ENCODE data around the gene CLEC14A.

CLEC14A gene, protein sequence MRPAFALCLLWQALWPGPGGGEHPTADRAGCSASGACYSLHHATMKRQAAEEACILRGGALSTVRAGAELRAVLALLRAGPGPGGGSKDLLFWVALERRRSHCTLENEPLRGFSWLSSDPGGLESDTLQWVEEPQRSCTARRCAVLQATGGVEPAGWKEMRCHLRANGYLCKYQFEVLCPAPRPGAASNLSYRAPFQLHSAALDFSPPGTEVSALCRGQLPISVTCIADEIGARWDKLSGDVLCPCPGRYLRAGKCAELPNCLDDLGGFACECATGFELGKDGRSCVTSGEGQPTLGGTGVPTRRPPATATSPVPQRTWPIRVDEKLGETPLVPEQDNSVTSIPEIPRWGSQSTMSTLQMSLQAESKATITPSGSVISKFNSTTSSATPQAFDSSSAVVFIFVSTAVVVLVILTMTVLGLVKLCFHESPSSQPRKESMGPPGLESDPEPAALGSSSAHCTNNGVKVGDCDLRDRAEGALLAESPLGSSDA

DNA sequence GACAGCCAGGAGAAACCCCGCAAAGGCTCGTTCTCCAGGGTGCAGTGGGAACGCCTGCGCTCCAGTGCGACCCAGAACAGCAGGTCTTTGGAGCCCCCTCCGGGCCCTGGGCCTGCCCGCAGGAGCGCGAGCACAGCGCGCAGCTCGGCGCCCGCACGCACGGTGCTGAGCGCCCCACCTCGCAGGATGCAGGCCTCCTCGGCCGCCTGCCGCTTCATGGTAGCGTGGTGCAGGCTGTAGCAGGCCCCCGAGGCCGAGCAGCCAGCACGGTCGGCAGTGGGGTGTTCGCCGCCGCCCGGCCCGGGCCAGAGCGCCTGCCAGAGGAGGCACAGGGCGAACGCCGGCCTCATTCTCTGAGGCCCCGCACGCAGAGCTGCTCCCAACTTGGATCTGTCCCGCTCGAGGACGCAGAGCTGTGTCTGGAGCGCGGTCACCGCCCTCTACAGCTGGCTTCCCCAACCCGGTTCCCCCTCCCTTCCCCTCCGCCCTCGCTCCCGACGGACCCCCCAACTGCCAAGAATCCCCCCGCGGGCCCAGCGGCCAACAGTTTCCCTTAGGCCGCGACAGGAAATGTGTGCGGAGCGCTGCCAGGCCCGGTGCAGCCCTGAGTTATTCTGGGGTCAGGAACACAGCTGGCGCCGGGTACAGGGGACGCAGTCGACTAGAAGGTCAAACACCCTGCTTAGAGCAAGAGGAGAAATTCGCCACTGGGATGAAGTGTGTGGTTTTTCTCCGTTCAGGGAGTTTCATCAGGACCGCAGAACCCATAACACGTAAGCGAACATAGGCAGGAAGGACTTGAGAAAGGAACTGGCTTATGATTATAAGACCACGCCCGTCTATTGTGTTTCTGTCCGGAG lies at the start of gene CLEC14A:
Gene CLEC14A (minus strand): TSS at position 421 of the 860 bp plus-strand sequence. CDS start 71 bp downstream, at position 350.
- DNase-seq = no peak

DNA sequence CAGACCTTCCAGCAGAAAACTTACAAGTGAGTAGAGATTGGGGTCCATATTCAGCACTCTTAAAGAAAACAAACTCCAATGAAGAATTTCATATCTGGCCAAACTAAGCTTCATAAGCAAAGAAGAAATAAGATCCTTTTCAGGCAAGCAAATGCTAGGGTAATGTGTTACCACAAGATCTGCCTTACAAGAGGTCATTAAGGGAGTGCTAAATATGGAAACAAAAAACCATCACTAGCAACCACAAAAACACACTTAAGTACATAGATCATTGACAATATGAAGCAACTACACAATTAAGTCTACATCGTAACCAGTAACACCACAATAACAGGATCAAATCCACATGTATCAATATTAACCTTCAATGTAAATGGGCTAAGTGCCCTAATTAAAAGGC lies 47.1 kb upstream of the CLEC14A start:
- no peak for DNase-seq

DNA sequence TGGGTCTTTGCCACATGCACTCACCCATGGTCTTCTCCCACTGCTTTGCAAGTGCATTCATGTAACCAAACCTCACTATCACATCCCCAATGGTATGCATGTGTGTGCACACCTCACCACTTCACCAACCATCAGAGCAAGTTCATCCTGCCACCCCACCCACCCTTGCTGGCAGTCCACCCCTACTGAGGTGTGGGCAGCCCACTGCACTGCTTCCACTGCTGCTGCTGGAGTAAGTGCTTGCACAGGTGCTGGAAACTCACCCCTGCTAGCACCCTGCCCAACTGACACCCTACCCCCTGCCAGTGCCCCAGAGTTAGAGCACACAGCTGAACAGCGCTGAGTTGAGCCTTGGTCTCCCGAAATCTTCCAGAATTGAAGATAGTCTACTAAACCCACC lies 46.1 kb upstream of the CLEC14A start:
- no peak for DNase-seq

DNA sequence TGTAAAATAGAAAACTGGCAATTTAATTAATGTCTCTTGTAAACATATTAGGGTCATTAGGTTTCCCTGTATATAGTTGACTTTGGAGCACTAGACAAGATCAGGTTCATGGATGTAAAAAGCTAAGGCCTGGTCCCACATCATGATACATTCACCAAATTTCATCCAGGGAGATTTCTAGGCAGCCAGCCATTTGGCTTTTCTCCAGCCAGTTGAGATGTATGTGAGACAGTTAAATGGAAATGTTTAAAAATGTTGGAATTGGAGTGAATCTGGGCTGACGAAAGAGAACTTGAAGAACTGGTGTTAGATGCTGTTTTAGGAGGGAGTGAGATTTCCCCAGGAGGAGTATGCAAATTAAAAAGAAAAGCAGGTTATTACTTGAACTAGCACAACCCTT lies 41.8 kb upstream of the CLEC14A start:
- DNase-seq = no peak

DNA sequence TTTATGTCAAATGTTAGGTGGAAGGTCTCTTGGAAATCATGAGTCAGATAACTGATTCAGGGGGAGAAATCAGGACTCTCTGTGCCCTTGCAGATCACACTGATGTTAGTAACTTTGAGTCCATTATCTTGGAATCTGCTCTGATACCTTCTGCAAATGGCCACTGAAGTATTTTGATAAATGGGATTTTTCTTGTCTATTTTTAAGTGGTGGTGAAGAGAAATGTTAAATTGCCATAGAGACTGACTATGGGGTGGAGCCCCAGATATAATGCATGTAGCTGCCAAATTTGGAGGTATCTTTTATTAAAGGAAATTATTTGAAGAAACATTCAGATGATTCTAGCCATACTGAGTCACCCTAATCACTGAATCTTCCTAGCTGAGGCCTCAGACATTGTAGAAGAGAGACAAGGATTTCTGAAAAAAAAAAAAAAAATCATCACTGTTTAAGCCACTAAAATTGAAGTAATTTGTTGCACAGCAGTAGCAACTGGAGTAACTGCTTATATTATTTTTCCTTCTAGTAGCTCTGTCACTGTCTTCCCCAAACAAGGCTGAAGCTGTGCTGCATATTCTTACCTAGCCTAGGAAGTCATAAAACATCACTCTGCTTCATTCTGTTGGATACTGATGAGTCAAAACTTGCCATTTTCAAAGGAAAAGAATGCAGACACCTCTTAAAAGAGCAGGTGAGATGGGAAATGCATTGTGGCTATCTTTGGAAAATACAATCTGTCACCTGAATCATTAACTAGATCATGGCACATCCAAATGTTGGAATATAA lies 36.0 kb upstream of the CLEC14A start:
- DNase-seq = no peak

DNA sequence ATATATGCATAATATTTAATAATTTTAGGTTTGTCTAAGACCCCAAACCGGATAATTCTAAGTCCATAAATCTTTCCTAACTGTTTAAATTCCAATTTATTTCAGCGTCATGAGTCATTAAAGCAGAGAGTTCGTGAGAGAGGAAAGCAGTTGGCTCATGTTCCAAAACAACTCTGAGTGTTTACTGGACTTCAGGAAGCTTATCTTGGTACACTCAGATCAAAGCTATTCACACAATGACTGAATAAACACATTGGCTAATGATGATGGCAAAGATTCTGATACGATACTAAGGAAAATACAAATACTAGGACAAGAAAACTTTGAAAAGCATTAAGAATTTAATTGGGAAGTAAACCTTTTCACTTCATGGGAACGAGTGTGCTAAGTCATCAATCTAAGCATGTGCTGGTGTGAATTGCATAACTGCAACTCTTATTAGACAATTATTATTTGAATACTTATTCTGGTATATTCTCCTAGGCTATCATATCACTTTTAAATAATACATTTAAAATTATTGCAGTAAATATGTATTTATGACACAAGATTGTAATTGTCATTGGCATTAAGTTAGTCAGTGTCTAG lies 34.8 kb upstream of the CLEC14A start:
- peak; percentile 70 for DNase-seq

DNA sequence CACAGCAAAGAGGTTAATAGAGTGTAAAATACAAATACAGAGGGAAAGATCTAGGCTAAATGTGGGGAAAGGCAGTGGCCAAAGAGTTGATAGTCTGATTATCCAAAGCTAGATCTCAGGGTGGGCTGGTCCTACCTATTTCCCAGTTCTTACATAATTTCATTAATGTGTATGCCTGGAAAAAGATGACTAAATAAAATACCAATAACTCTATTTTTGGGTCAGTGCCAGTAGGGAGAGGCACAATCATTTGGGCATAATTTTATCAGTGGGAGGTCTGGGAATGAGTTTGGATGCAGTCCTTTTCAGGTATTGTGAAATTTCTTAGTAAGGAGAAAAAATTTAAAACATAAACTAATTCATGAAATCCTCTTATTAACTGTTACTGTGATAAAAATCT lies 30.6 kb upstream of the CLEC14A start:
- no peak for DNase-seq

DNA sequence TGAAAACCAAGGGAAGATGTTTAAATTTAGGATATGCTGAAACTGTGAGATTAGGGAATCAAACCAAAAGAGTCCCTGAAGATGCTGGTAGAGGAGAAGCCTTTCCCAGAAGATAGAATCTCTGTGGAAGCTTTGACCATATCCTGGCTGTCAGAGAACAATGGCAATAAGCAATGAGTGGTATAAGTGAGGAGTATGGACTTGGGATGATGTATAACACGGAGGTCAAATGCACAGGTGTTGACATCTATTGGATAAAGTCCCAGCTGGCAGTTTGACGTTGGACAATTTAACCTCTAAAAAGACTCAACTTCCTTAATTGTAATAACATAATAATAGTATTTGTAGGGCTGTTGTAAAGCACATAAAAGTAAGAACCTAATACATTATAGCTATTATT lies 30.1 kb upstream of the CLEC14A start:
- no peak for DNase-seq

DNA sequence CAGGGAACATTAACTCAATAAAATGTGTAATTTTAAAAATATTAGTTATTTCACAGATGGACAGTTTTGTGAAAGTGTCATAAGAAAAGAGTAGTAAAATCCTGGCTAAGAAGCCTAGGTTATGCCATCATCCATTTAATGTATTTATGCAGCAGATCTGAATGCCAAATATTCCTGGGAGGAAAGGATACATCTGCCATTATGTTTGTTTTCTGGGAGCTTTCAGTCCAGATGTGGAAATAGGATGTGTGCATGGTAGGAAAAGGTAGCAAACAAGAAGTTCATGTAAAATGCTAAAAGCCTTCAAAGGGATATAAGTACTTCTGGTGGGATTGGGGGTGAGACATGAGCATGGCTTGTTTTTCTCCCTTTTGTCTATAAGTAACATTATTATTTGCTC lies 27.0 kb upstream of the CLEC14A start:
- DNase-seq = no peak

DNA sequence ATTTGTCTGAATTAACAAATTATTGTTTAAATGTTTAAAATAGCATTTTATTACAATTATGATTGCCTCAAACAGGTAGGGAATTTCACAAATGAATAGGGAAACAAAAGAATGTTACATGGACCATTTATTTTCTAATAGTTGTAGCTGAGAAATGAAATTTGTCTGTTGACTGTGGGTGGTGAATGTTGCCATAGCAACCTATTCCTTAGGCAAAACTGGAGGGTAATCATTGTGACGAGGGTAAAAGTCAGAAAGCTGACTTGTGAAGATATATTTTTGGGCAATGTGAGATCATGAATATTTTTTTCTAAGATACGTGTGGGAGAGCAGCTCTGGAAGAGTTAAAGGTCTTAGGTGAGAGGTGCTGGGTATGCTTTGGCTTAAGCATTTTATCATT lies 24.2 kb upstream of the CLEC14A start:
- DNase-seq = peak; percentile 66

DNA sequence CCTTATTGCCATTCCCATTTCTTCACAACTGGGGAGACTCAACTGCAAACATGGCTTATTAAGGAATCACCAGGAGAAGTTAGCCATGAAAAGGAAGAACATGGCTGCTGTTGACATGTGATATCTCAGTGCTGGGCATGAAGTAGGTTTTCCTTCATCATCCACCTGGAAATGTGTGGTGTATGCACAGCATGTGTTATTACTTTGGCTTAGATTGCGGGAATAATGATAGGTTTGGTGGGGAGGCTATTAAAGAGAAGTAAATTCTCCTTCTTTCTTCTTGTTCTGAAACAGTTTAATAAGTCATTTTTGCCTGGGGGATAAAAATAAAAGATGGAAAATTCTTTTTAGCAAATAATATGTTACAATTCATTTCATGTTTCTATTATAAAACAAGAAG lies 23.7 kb upstream of the CLEC14A start:
- no peak for DNase-seq

DNA sequence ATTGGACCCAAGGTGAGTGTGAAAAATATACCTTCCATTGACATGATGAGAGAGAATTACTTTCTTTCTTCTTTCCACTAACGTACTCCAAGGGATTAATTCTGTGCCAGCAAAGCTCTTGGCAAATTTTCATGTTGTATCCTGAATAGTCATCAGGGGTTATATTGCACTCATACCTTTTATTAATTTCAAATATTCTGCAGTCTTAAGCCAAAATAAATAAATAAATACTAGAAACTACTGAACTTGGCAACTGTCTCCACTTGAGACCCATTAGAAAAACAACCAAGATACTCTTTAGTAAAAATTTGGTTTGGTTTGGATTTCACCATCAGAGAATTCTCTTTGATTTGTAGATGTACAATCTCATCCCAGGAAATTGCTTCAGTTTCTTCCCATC lies 22.1 kb upstream of the CLEC14A start:
- peak; percentile 92 for DNase-seq

DNA sequence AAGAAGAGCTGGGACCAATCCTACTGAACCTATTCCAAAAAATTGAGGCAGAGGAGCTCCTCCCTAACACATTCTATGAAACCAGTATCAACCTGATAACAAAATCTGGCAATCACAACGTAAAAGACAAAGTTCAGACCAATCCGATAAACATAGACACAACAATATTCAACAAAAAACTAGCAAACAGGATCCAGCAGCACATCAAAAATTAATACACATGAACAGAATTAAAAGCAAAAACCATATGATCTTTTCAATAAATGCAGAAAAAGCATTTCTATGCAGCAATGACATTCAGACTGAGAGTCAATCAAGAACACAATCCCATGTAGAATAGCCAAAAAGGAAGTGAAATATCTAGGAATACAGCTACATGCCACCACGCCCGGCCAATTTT lies 7.0 kb upstream of the CLEC14A start:
- no peak for DNase-seq

DNA sequence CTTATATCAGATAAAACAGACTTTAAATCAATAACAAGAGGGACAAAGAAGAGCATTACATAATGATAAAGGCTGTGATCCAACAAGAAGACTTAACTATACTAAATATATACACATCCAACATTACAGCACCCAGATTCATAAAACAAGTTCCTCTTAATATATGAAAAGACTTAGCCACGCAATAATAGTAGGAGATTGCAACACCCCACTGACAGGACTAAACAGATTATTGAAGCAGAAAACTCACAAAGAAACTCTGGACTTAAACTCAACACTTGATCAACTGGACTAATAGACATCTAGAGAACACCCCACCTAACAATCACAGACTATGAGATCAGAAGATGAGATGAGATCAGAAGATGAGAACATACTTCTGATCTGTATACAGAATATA lies 5.7 kb upstream of the CLEC14A start:
- no peak for DNase-seq

DNA sequence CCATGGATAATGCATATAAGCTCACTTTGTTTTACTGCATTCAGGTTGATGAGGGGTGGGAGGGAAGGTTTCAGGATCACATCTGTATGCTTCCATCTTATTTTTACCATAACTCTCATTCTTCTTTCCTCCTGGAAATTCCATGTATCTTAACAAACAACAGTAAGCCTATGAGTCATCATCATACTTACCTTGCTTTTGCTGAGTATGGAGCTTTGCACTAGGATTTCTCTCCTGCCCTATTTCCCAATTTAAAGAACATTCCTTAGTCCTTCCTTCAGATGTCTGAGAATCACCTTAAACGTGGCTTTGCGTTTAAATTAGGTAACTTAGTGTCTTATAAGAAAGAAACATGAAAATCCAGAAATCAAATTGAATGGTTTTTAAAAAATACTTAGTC lies 1.6 kb upstream of the CLEC14A start:
- no peak for DNase-seq

DNA sequence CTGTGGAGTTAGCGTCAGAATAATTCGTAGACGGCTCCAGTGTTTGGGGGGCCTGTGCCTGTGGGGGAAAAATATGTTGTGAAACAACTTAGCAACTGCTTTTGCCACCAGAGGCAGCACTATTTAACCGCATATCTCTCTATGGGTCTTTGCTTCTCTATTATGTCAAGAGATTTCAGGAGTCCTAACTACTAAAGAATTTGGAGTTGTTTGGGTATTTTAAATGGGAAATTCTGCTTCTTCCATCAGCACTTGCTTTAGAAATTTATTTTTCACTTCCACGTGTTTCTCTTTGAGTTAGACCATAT lies 594 bp upstream of the CLEC14A start:
- DNase-seq = no peak

DNA sequence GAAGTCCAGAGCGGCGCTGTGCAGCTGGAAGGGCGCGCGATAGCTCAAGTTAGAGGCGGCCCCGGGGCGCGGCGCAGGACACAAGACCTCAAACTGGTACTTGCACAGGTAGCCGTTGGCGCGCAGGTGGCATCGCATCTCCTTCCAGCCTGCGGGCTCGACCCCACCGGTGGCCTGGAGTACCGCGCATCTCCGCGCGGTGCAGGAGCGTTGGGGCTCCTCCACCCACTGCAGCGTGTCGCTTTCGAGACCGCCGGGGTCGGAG lies 553 bp downstream of the CLEC14A start:
- DNase-seq = no peak

DNA sequence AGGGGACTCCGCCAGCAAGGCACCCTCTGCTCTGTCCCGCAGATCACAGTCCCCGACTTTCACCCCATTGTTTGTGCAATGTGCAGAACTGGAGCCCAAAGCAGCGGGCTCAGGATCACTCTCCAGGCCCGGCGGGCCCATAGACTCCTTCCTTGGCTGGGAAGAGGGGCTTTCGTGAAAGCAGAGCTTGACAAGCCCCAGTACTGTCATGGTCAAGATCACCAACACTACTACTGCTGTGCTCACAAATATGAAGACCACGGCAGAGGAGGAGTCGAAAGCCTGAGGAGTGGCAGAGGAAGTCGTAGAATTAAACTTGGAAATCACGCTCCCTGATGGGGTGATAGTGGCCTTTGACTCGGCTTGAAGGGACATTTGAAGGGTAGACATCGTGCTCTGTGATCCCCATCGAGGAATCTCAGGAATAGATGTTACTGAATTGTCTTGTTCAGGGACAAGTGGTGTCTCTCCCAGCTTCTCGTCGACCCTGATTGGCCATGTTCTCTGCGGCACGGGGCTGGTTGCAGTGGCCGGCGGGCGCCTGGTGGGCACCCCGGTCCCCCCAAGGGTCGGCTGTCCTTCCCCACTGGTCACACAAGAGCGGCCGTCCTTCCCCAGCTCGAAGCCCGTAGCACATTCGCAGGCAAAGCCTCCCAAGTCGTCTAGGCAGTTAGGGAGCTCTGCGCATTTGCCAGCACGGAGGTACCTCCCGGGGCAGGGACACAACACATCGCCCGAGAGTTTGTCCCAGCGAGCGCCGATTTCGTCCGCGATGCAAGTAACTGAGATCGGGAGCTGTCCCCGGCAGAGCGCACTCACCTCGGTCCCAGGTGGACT lies 1.1 kb downstream of the CLEC14A start:
- no peak for DNase-seq

DNA sequence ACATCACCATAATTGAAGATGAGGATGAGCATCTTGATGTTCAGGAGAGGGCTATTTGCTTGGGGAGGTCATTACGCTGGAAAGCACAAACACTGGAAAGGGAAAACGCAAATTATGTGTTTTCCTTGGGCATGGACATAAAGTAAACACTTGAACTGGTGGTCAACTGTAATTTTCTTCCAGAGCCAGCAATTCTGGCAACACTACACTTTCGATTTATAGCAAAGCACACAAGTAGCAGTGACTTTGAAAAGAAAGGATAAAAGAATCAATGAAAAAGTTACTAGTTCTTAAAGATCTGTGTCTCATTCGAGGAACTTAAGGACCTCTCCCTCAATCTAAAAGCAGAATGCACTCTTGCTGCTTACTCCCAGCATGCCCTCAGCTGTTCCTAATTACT lies 2.2 kb downstream of the CLEC14A start:
- peak; percentile 12 for DNase-seq

DNA sequence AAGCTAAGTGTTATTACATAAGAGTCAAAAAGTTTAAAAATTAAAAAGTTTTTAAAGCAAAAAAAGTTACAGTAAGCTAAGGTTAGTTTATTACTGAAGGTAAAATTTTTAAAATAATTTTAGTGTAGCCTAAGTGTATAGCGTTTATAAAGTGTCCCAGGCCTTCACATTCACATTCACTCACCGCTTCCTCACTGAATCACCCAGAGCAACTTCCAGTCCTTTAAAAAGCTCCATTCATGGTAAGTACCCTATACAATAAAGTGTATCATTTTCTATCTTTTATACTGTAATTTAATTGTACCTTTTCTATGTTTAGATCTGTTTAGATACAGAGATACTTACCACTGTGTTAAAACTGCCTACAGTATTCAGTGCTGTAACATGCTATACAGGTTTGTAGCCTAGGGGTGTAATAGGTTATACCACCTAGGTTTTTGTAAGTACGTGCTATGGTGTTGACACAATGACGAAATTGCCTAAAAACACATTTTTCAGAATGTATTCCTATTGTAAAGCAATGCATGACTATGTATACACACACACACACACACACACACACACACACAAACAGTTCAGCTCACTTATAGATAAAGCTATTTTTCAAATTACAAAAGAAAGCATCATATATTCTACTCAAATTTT lies 3.7 kb downstream of the CLEC14A start:
- no peak for DNase-seq

DNA sequence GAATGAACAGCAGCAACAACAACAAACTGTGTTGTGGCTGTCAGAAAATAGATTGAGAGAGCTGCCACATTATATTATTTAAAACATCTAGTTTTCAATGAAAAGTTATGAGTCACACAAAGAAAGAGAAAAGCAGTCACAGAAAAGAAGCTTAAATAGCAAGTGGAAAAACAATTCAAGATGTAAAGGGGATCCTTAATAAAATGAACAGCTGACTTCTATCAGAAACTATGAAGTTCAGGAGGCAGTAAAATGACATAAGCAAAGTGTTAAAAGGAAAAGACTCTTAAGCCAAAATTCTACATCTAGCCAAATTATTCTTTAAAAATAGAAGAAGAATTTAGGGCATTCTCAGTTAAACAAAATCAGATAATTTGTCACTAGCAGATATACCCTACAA lies 5.6 kb downstream of the CLEC14A start:
- no peak for DNase-seq
